Glomerular visceral epithelial cell (primary cell): ENCODE results near the gene ACKR3.

Experiments
- DNase-seq: peaks from one replicate; pipeline ENCODE4 v3.0.0-alpha.2; 2016; ENCODE audit errors: extremely low spot score

ACKR3 gene

DNA sequence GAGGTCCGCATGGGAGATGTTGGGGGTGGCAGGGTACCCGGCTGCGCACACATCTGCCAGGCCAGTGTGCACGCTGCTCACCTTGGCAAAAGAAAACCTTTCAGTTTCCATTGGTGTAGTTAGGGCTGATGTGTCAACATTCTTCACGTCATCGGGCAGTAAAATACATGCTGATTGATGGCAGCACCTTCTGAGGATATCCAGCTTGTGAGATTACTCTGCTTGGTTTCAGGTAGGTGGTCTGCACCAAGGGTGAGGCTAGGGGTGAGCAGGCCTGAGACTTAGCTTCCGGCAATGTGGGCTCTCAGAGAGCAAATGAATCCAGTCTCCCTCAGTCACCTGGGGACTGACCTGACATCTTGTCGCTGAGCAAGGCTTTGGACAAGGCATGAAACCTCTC, 19.3 kb upstream of the ACKR3 start:
- no peak for DNase-seq

GRCh38 chr2:236550701-236551465, 18.7 kb upstream of the ACKR3 start:
- DNase-seq, result no peak

DNA sequence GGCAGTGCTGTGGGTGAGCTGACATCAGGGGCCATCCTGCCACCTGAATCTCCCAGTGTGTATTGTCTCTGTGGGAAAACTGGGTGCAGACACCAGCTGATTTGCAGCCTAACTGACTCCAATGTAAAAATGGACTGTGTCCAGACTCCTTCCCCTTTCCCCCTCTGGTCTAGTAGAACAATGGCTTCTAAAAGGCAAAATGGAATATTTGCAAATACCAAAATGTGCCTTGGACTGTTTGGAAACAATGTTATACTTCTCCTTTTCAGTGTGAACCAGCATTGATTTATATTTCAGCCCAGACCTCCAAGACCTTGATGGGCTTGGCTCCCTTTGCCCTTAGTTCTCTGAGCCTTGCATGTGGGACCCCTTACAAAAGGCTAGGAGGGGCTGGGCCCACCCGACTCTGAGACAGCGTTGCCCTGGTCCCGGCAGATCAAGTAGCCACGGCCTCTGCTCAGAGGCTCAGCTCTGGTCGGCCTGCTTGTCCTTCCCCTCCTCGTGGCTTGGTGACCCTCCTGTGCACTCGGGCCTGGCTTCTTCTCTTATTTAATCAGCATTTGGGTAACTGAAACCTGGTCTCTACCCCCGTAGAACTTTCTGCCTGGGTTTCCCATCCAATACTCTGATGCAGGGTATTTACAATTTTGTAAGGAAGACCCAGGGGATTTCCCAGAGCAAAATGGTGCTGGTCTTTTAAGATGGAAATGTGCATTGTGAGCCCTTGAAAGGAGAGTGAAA, 18.0 kb upstream of the ACKR3 start:
- DNase-seq, result no peak

GRCh38 chr2:236552212-236552542, 17.4 kb upstream of the ACKR3 start:
- DNase-seq, result no peak

GRCh38 chr2:236552581-236553363, 16.9 kb upstream of the ACKR3 start:
- no peak for DNase-seq

DNA sequence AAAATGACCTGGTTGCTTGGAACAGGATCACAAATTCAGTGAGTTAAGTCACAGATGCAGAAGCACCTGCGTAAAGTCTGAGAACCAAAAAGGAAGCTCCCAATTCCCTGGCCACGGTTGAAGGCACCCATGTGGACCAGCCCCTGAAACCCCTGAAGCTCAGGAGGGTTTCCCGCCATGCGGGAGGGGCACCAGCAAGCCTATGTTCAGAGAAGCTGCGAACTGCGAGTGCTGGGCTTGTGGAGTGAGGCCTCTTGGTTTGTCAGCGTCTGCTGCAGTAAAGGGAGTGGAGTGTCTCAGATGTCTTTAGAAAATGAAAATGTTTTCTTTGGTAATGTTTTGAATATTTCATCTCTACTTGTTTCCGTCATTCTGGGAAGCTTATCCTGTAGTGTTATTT, 16.1 kb upstream of the ACKR3 start:
- DNase-seq, result no peak

- DNase-seq, result no peak
Measured at GRCh38 chr2:236554629-236555282, 14.9 kb upstream of the ACKR3 start.

DNA sequence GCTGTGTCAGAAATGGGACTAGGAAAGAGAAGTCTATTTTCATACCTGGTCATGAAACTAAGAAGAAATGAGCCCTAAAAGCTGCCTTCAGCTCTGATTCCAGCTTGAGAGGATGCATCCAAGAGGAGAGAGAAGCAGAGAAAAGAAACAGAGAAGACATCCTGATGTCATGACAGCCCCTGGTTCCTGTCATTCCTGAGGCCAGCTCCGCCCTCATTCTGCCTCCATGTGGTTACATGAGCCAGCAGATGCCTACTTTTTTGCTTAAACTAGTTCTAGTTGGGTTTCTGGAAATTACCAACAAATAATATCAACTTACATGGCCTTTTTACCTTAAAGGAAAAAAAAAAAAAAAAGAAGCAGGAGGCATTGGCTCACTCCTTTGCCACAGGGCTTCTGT, 14.1 kb upstream of the ACKR3 start:
- DNase-seq, result no peak

DNA sequence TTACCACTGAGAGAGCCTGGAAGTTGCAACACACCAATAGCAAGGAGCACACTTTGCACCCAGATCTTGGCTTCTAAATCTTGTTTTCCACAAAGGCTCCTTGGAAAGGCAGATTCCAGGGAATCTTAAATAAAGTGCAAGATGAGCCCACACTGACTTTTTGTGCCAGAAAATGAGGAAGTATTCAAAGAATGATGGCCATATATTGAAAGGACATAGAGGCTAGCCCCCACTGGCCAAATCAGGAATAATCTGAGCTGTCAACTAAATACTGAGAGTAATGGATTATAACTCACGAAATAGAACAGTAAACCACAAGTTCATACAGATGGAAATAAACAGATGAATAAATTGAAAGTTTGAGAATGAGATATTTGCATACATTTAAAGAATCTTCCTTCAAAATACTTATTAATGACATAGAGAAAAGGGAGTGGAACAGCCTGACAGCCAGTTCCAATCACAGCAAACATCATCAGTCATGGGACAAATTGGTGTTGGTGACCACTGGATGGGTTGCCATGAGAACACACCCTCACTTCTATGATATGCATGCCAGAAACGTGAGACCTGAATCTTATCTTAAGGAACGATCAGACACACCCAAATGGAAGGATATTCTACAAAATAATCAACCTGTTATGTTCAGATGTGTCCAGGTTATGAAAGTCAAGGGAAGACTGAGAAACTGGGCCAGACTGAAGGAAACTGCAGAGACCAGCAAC, 12.2 kb upstream of the ACKR3 start:
- no peak for DNase-seq

DNA sequence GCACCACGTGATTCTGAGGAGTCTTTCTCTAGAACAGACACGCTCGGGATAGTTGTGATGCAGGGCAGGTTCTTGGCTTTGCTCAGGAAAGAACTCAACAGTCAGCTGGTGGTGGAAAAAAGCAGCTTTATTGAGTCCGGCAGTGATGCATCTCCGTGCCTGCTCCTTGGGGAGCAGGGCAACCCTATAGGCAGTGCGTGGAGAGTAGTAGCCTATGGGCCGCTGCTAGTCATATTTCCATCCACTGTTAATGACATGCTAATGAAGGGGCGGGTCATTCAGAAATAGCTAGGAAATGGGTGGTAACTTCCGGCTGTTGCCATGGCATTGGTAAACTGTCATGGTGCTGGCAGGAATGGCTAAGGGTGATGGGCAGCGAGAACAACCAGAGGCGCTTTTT, 11.6 kb upstream of the ACKR3 start:
- no peak for DNase-seq

DNA sequence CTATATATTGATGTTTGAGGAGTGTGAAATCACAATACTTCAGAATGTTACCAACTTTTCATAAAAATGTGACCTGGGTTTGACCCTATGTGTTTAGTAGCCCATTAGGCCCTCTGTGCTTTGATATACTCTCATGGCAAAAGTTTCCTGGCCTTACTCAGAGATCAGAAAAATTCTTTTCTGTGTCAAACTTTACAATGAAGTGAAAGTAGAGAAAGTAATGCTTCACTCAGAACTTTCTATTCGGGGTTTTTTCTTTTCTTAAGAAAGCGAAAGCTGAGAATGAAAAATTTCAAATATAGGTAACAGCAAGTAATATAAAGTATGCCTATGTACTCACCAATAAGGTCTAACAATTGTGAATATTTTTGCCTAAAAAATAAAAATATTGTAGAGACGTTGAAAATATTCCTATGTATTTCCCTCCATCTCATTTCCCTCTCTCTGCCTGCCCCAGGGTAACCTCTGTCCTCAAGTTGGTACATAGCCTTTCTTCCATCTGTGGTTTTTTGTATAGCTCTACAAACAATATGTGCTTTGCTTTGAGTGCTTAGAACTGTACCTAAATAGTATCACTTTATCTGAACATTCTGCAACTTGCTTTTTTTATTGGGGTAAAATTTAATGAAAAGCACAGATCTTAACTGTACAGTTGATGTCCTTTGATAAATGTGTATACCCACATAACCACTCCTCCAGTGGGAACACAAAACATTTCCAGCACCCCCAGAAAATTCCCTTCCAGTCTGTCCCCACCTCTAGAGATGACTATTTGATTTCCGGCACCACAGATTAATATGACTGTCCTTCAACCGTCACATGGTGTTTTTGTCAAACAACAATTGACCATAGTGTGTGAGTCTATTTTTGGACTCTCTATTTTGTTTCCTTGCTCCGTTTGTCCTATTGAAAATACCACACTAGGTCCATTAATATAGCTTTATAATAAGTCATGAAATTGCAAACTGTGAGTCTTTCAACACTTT, 10.3 kb upstream of the ACKR3 start:
- no peak for DNase-seq

- no peak for DNase-seq
Measured at GRCh38 chr2:236561874-236562273, 7.8 kb upstream of the ACKR3 start.

DNA sequence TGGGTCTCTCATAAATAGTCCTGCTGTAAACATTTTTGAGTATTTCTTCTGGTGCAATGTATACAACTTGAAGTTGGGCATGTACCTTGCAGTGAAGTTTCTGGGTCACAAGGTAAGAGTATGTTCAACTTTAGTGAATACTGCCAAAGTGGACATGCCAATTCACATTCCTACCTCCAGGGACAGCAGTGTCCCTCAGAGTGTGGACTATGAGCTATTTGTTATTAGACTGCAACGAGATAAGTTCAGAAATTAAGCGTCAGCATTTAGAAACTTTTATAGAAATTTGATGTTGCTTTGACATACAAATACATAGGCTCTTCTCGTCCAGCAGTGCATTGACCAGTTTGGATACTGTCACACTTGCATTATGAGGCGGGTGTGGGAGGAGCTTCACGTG, 7.2 kb upstream of the ACKR3 start:
- peak; percentile 18 for DNase-seq

- DNase-seq, result no peak
Measured at GRCh38 chr2:236563953-236564352, 5.7 kb upstream of the ACKR3 start.

GRCh38 chr2:236565212-236565611, 4.4 kb upstream of the ACKR3 start:
- DNase-seq, result no peak

GRCh38 chr2:236565879-236566402, 3.7 kb upstream of the ACKR3 start:
- DNase-seq, result no peak

- no peak for DNase-seq
Measured at GRCh38 chr2:236566596-236566995, 3.0 kb upstream of the ACKR3 start.

- DNase-seq, result peak; percentile 40
Measured at GRCh38 chr2:236568068-236568921, 1.3 kb upstream of the ACKR3 start.

- no peak for DNase-seq
Measured at GRCh38 chr2:236568922-236569572, 578 bp upstream of the ACKR3 start.
